H1 (cell line): Measurements from ENCODE around the gene ARHGEF10L. TPM values are rescaled to one million over a fixed set of nuclear protein-coding genes. Genes with fewer than 3 reads are reported as not detected.

Experiments used
- CTCF ChIA-PET: fragments of 300-600 bp; sonication (Branson Sonifier 250); formaldehyde crosslinking; loops from one replicate; lab custom pipeline; 2021; ENCODE audit not compliant: partially characterized antibody; lab: Charles Lee
- POLR2A ChIA-PET: fragments of 300-600 bp; sonication (Branson Sonifier 250); formaldehyde crosslinking; loops from one replicate; lab custom pipeline; 2021; ENCODE audit warnings: inconsistent platforms; ENCODE audit not compliant: partially characterized antibody; lab: Charles Lee
- DNase-seq, 2 experiments: peaks; one replicate each; pipeline versions ENCODE4 v3.0.0 to v3.0.0-alpha.2; 2010 to 2022; ENCODE audit warnings: low spot score in 2 of 2, low read depth in 1 of 2, mixed read lengths in 1 of 2
- FAIRE-seq: peaks from 2 replicates; lab custom pipeline; 2011; peaks lifted over from hg19 to GRCh38; lab: Jason Lieb, UNC
- H2AFZ ChIP-seq: 2 replicates; pipeline ENCODE4 v1.8.1; 2012; ENCODE audit warnings: low read length, inconsistent platforms
- H2AK5ac ChIP-seq: 2 replicates; pipeline ENCODE4 v1.6.1; 2013; ENCODE audit warnings: low read depth, low read length
- H2BK120ac ChIP-seq: replicated peaks from 2 replicates; pipeline ENCODE3; 2013; ENCODE audit warnings: low read depth, low read length, inconsistent platforms
- H2BK12ac ChIP-seq: 2 replicates; pipeline ENCODE4 v1.6.1; 2013; ENCODE audit warnings: low read depth, low read length
- H2BK15ac ChIP-seq: 2 replicates; pipeline ENCODE4 v1.6.1; 2013; ENCODE audit warnings: low read length
- H2BK20ac ChIP-seq: 2 replicates; pipeline ENCODE4 v1.6.1; 2013; ENCODE audit warnings: low read length
- H2BK5ac ChIP-seq: 2 replicates; pipeline ENCODE4 v1.6.1; 2013; ENCODE audit warnings: low read depth, low read length
- H3K14ac ChIP-seq: 2 replicates; pipeline ENCODE4 v1.6.1; 2013; ENCODE audit warnings: inconsistent platforms; ENCODE audit not compliant: insufficient read length
- H3K18ac ChIP-seq: 2 replicates; pipeline ENCODE4 v1.6.1; 2013; ENCODE audit warnings: low read length; ENCODE audit errors: extremely low read depth
- H3K23ac ChIP-seq: 2 replicates; pipeline ENCODE4 v1.6.1; 2013; ENCODE audit warnings: inconsistent platforms; ENCODE audit not compliant: insufficient read length
- H3K23me2 ChIP-seq: 2 replicates; pipeline ENCODE4 v1.6.1; 2013; ENCODE audit warnings: low read depth, low read length
- H3K27ac ChIP-seq: 2 replicates; pipeline ENCODE4 v1.6.1; 2011; ENCODE audit warnings: low read depth, low read length, inconsistent platforms
- H3K27me3 ChIP-seq, 4 experiments: replicated peaks in 1 of 4; 1 replicate in 1 of 4; 2 replicates in 3 of 4; pipeline versions ENCODE4 v1.6.1 to v1.8.1; 2011 to 2013; ENCODE audit warnings: low read length in 3 of 4, mild to moderate bottlenecking in 3 of 4, inconsistent platforms in 2 of 4, mixed read lengths in 2 of 4, moderate library complexity in 1 of 4; ENCODE audit not compliant: control insufficient read depth in 3 of 4, insufficient read depth in 3 of 4; ENCODE audit errors: extremely low read depth in 1 of 4
- H3K36me3 ChIP-seq, 4 experiments: 2 replicates each; pipeline versions ENCODE4 v1.6.1 to v1.8.1; 2011 to 2013; ENCODE audit warnings: mild to moderate bottlenecking in 4 of 4, low read length in 3 of 4, moderate library complexity in 2 of 4, control low read depth in 1 of 4, inconsistent platforms in 1 of 4; ENCODE audit not compliant: insufficient read depth in 4 of 4, control insufficient read depth in 2 of 4
- H3K4ac ChIP-seq: replicated peaks from 2 replicates; pipeline ENCODE3; 2013; ENCODE audit warnings: low read length, low read depth, mixed read lengths, inconsistent platforms; ENCODE audit not compliant: insufficient read length
- H3K4me1 ChIP-seq, 4 experiments: replicated peaks in 1 of 4; 1 replicate in 1 of 4; 2 replicates in 3 of 4; pipeline versions ENCODE4 v1.6.1 to v1.8.1; 2011 to 2013; ENCODE audit warnings: low read length in 3 of 4, inconsistent platforms in 2 of 4, mixed read lengths in 1 of 4; ENCODE audit not compliant: insufficient read depth in 4 of 4, control insufficient read depth in 3 of 4
- H3K4me2 ChIP-seq, 2 experiments: 2 replicates each; pipeline versions ENCODE4 v1.6.1 to v1.8.1; 2011 to 2013; ENCODE audit warnings: low read depth in 2 of 2, low read length in 2 of 2, control low read depth in 1 of 2, inconsistent platforms in 1 of 2, mild to moderate bottlenecking in 1 of 2; ENCODE audit not compliant: insufficient read depth in 1 of 2
- H3K4me3 ChIP-seq, 4 experiments: fragments of 200-600, 300-600 bp in 1 of 4; sonication (generic), shearing (Covaris generic), sonication (Bioruptor Twin) in 1 of 4; 2 replicates each; pipeline versions ENCODE4 v1.5.1 to v1.8.1; 2011 to 2016; ENCODE audit warnings: low read length in 4 of 4, low read depth in 3 of 4, control low read depth in 2 of 4, inconsistent platforms in 2 of 4, mild to moderate bottlenecking in 2 of 4, mixed read lengths in 1 of 4, moderate library complexity in 1 of 4; ENCODE audit not compliant: insufficient read depth in 2 of 4; ENCODE audit errors: extremely low read depth in 1 of 4
- H3K56ac ChIP-seq: replicated peaks from 2 replicates; pipeline ENCODE3; 2013; ENCODE audit warnings: low read depth, mild to moderate bottlenecking, mixed read lengths, low read length, inconsistent platforms; ENCODE audit not compliant: insufficient read length
- H3K79me1 ChIP-seq: 2 replicates; pipeline ENCODE4 v1.6.1; 2013; ENCODE audit warnings: low read depth, low read length, control low read depth
- H3K79me2 ChIP-seq, 2 experiments: 2 replicates each; pipeline versions ENCODE4 v1.6.1 to v1.8.1; 2012 to 2013; ENCODE audit warnings: low read length in 2 of 2, mild to moderate bottlenecking in 2 of 2, inconsistent platforms in 1 of 2; ENCODE audit not compliant: insufficient read depth in 2 of 2, control insufficient read depth in 1 of 2
- H3K9ac ChIP-seq, 4 experiments: replicated peaks in 1 of 4; 1 replicate in 1 of 4; 2 replicates in 3 of 4; pipeline versions ENCODE4 v1.6.1 to v1.8.1; 2011 to 2013; ENCODE audit warnings: low read depth in 3 of 4, low read length in 3 of 4, control low read depth in 2 of 4, mild to moderate bottlenecking in 2 of 4, moderate library complexity in 2 of 4, inconsistent platforms in 1 of 4; ENCODE audit errors: extremely low read depth in 1 of 4
- H3K9me3 ChIP-seq, 2 experiments: 2 replicates each; pipeline versions ENCODE4 v1.6.1 to v1.8.1; 2012 to 2013; ENCODE audit warnings: mild to moderate bottlenecking in 2 of 2, moderate library complexity in 2 of 2, control low read depth in 1 of 2, inconsistent platforms in 1 of 2, low read depth in 1 of 2, low read length in 1 of 2, mixed read lengths in 1 of 2; ENCODE audit not compliant: insufficient read depth in 2 of 2
- H4K20me1 ChIP-seq, 2 experiments: replicated peaks in 1 of 2; 2 replicates each; pipeline versions ENCODE3 to v1.8.1; 2011 to 2013; ENCODE audit warnings: inconsistent platforms in 2 of 2, low read length in 2 of 2, mild to moderate bottlenecking in 1 of 2; ENCODE audit not compliant: insufficient read depth in 2 of 2, control insufficient read depth in 1 of 2
- H4K5ac ChIP-seq: 2 replicates; pipeline ENCODE4 v1.6.1; 2013; ENCODE audit warnings: low read length, low read depth, mixed read lengths, inconsistent platforms; ENCODE audit not compliant: insufficient read length
- H4K8ac ChIP-seq: 2 replicates; pipeline ENCODE4 v1.8.0; 2013; ENCODE audit warnings: mild to moderate bottlenecking, moderate library complexity, low read length, inconsistent platforms; ENCODE audit not compliant: insufficient read depth; ENCODE audit errors: extremely low read depth
- H4K91ac ChIP-seq: replicated peaks from 2 replicates; pipeline ENCODE3; 2013; ENCODE audit warnings: low read length, mixed read lengths, inconsistent platforms; ENCODE audit not compliant: insufficient read length
- CTBP2 ChIP-seq: IDR thresholded peaks from 2 replicates; pipeline ENCODE4 v1.7.0; 2011; ENCODE audit warnings: borderline replicate concordance, mild to moderate bottlenecking, moderate library complexity, mixed read lengths, low read length; ENCODE audit not compliant: insufficient read depth, insufficient read length
- KDM5A ChIP-seq: fragments of 200-600 bp; IDR thresholded peaks from 2 replicates; pipeline ENCODE4 v1.7.1; 2012; ENCODE audit warnings: mild to moderate bottlenecking, low read length, inconsistent platforms, mixed read lengths
- NRF1 ChIP-seq: IDR thresholded peaks from 2 replicates; pipeline ENCODE4 v1.6.1; 2011; ENCODE audit warnings: mild to moderate bottlenecking, low read depth, low read length, improper control_type of control experiment
- POU5F1 ChIP-seq: IDR thresholded peaks from 2 replicates; pipeline ENCODE4 v1.6.1; 2011; ENCODE audit warnings: low read depth, mild to moderate bottlenecking, low read length, moderate library complexity
- SP4 ChIP-seq: IDR thresholded peaks from 2 replicates; pipeline ENCODE4 v1.6.1; 2012; ENCODE audit warnings: low read length, inconsistent platforms
- SRF ChIP-seq: IDR thresholded peaks from 2 replicates; pipeline ENCODE4 v1.6.1; 2011; ENCODE audit warnings: mild to moderate bottlenecking, low read depth, low read length, moderate library complexity
- TBP ChIP-seq: IDR thresholded peaks from 2 replicates; pipeline ENCODE4 v1.6.1; 2011; ENCODE audit warnings: low read depth, low read length, improper control_type of control experiment
- TEAD4 ChIP-seq: IDR thresholded peaks from 2 replicates; pipeline ENCODE4 v1.6.1; 2012; ENCODE audit warnings: low read depth, low read length, inconsistent platforms, mixed read lengths
- YY1 ChIP-seq: IDR thresholded peaks from 2 replicates; pipeline ENCODE4 v1.6.1; 2011; ENCODE audit warnings: low read depth, mild to moderate bottlenecking, low read length
- WGBS, 2 experiments: shearing (Covaris generic) in 1 of 2; methylation state at CpG; one replicate each; pipeline versions ENCODE4 v1.1.6 to v1.1.7; 2013 to 2015; ENCODE audit warnings: low lambda C conversion rate in 2 of 2, mixed read lengths in 2 of 2, inconsistent platforms in 1 of 2, low coverage in 1 of 2, missing lambda C conversion rate in 1 of 2; ENCODE audit not compliant: insufficient replicate concordance in 2 of 2, insufficient coverage in 1 of 2, insufficient read length in 1 of 2; ENCODE audit errors: extremely low coverage in 1 of 2, missing lambda C conversion rate in 1 of 2; 5-methylcytosine and 5-hydroxymethylcytosine counted together
- polyA plus RNA-seq, 7 experiments: library from polyadenylated mRNA; depleted of rRNA in 3 of 7; stranded (reverse) in 5 of 7; unstranded in 2 of 7; fragments of >200 nt in 5 of 7; fragments of 200-250 nt in 2 of 7; gene quantifications; 1 replicate in 5 of 7; 2 replicates in 1 of 7; 4 replicates in 1 of 7; pipeline versions ENCODE4 v1.2.1 to v1.2.3, GENCODE V29; 2011 to 2013; ENCODE audit warnings: missing spikeins in 2 of 7, mixed read lengths in 2 of 7
- total RNA-seq: library from RNA; stranded (reverse); fragmentation: NEBNext Ultra II Directional; extraction: Animal tissue kit (Norgen Biotek cat#: 25700); gene quantifications from 2 replicates; pipeline ENCODE4 v1.2.1, GENCODE V29; 2021

The ARHGEF10L gene
- total and polyA plus RNA-seq, 2 of the 8 experiments (the other 6 are each of a cell fraction or from before 2014, with no cell fraction given): 33.6 to 39.6 TPM

DNA sequence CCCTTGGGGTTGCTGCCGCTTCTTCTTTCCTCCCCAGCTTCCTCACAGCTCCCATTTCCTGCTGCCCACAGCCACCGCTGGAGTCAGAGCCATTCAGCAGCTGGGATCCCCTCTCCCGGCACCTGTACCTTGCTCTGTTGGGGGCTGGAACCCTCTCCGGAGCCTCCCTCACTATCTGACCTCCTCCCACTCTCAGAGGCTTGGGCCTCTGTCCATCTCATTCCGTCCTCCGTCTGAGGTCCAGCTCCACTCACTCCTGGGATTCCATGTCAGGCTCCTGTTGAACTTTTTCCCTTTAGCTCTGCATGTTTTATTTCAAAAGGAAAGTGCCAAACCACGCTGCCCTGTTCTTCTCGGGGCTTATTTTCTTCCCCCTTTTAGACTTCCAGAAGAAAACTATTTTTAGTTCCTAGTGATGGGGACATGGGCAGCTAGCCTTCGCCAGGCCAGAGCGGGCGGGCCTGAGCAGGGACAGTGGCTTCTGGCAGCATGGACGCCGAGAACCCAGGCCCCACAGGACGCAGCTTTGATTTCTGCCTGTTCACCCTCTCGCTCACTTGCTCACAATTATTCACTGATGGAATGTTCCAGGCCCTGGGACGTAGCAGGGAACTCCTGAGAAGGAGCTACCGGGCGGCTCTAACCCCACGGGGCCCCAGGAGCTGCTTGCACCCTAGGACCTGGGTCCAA is 79.2 kb downstream of the ARHGEF10L start:
- no peak overlapping the region for H2BK15ac ChIP-seq
- H4K91ac ChIP-seq: no peak overlapping the region
- no peak overlapping the region for H4K8ac ChIP-seq
- H2BK120ac ChIP-seq: no peak overlapping the region
- no peak overlapping the region for H2BK12ac ChIP-seq
- H2AK5ac ChIP-seq: no peak overlapping the region
- H3K79me2 ChIP-seq: no peaks in the 10 kb centered on the region
- H2BK5ac ChIP-seq: no peak overlapping the region; the same call in 1 of the 2 replicates
- ChIA-PET CTCF (interaction anchor here (0.9 to 7.2 kb wide), 12 partner anchors 9 to 124 kb away, joined by 3 to 76 read pairs (median 5); no protein-coding TSS in a partner anchor), POLR2A (interaction anchor here (0.7 to 1.4 kb wide), 5 partner anchors 9 to 98 kb away, joined by 3 to 5 read pairs (median 3); no protein-coding TSS in a partner anchor)
- no peak overlapping the region for H2BK20ac ChIP-seq
- DNase-seq (no peak), FAIRE-seq (no peak)
- H4K5ac ChIP-seq: no peak overlapping the region
- H4K20me1 ChIP-seq: peaks cover 2 to 9% of the 10 kb centered on the region in 2 experiments
- no peak overlapping the region for H3K9ac ChIP-seq
- H3K18ac ChIP-seq: no peak overlapping the region
- H3K36me3 ChIP-seq: peaks cover 0 to 6% (median 5%) of the 10 kb centered on the region in 4 experiments; a peak in 3 of 8 replicates
- 84% methylated on average over 19 of the region's 19 CpGs; no CpG with 5 or more reads in 1 of the 2 experiments for WGBS, 2 experiments
- no peak overlapping the region for H3K4me2 ChIP-seq
- H3K4me3 ChIP-seq: no peak overlapping the region
- no peak overlapping the region for H3K4ac ChIP-seq
- no peak overlapping the region for H2AFZ ChIP-seq
- H3K27me3 ChIP-seq: no peaks in the 10 kb centered on the region
- H3K23me2 ChIP-seq: no peaks in the 10 kb centered on the region
- TF ChIP-seq CTBP2 (no peak), TEAD4 (no peak), POU5F1 (no peak), YY1 (no peak), TBP (no peak), SP4 (no peak), SRF (no peak), NRF1 (no peak), KDM5A (no peak)
- H3K79me1 ChIP-seq: no peaks in the 10 kb centered on the region
- H3K27ac ChIP-seq: no peak overlapping the region
- no peaks in the 10 kb centered on the region for H3K4me1 ChIP-seq
- no peak overlapping the region for H3K23ac ChIP-seq
- H3K9me3 ChIP-seq: no peaks in the 10 kb centered on the region
- H3K56ac ChIP-seq: no peak overlapping the region
- no peak overlapping the region for H3K14ac ChIP-seq
